H9 (cell line): ENCODE results near the gene ZNF317. TPM values are rescaled to one million over a fixed set of nuclear protein-coding genes. Genes with fewer than 3 reads are reported as not detected.

Experiments
- DNase-seq: peaks from one replicate; pipeline ENCODE4 v3.0.0-alpha.2; 2017
- H2AFZ ChIP-seq: one replicate; pipeline ENCODE4 v1.6.1; 2013; ENCODE audit warnings: mild to moderate bottlenecking, low read length, control low read depth, moderate library complexity
- H2AK5ac ChIP-seq: 2 replicates; pipeline ENCODE4 v1.6.1; 2013; ENCODE audit warnings: low read length, control low read depth, mixed read lengths; ENCODE audit not compliant: insufficient read length
- H2BK120ac ChIP-seq: one replicate; pipeline ENCODE4 v1.6.1; 2013; ENCODE audit warnings: low read depth, mild to moderate bottlenecking, low read length, control low read depth, inconsistent platforms; ENCODE audit not compliant: poor library complexity, severe bottlenecking
- H2BK12ac ChIP-seq: 2 replicates; pipeline ENCODE4 v1.6.1; 2013; ENCODE audit warnings: low read length, control low read depth, mixed read lengths, low read depth; ENCODE audit not compliant: insufficient read length
- H2BK15ac ChIP-seq: 2 replicates; pipeline ENCODE4 v1.6.1; 2013; ENCODE audit warnings: low read depth, low read length, control low read depth
- H2BK20ac ChIP-seq: one replicate; pipeline ENCODE4 v1.6.1; 2013; ENCODE audit warnings: low read depth, mild to moderate bottlenecking, low read length, control low read depth, inconsistent platforms; ENCODE audit not compliant: poor library complexity, severe bottlenecking
- H2BK5ac ChIP-seq: 2 replicates; pipeline ENCODE4 v1.6.1; 2013; ENCODE audit warnings: low read length, control low read depth, mixed read lengths; ENCODE audit not compliant: insufficient read length
- H3K14ac ChIP-seq: 2 replicates; pipeline ENCODE4 v1.6.1; 2013; ENCODE audit warnings: low read length, control low read depth; ENCODE audit not compliant: insufficient read depth
- H3K18ac ChIP-seq: 2 replicates; pipeline ENCODE4 v1.6.1; 2013; ENCODE audit warnings: low read depth, mild to moderate bottlenecking, mixed read lengths, low read length, control low read depth; ENCODE audit not compliant: insufficient read length
- H3K23ac ChIP-seq: 2 replicates; pipeline ENCODE4 v1.6.1; 2013; ENCODE audit warnings: low read length, control low read depth, mixed read lengths, low read depth; ENCODE audit not compliant: insufficient read length
- H3K23me2 ChIP-seq: 2 replicates; pipeline ENCODE4 v1.6.1; 2013; ENCODE audit warnings: low read depth, mild to moderate bottlenecking, mixed read lengths, low read length, control low read depth; ENCODE audit not compliant: insufficient read length, poor library complexity, severe bottlenecking
- H3K27ac ChIP-seq: 2 replicates; pipeline ENCODE4 v1.5.1; 2013; ENCODE audit warnings: low read length, control low read depth, mixed read lengths, low read depth; ENCODE audit not compliant: insufficient read length
- H3K27me3 ChIP-seq: 2 replicates; pipeline ENCODE4 v1.6.1; 2013; ENCODE audit warnings: low read length, control low read depth, inconsistent platforms; ENCODE audit not compliant: insufficient read depth
- H3K4ac ChIP-seq: 2 replicates; pipeline ENCODE4 v1.6.1; 2013; ENCODE audit warnings: low read depth, mild to moderate bottlenecking, control low read depth, inconsistent platforms, low read length, moderate library complexity
- H3K4me1 ChIP-seq: 2 replicates; pipeline ENCODE4 v1.6.1; 2013; ENCODE audit warnings: low read length, control low read depth, inconsistent platforms; ENCODE audit not compliant: insufficient read depth
- H3K4me2 ChIP-seq: 2 replicates; pipeline ENCODE4 v1.6.1; 2013; ENCODE audit warnings: low read length, control low read depth, mixed read lengths; ENCODE audit not compliant: insufficient read length, insufficient read depth
- H3K56ac ChIP-seq: 2 replicates; pipeline ENCODE4 v1.6.1; 2013; ENCODE audit warnings: low read depth, mild to moderate bottlenecking, mixed read lengths, low read length, control low read depth; ENCODE audit not compliant: insufficient read length
- H3K79me1 ChIP-seq: 2 replicates; pipeline ENCODE4 v1.6.1; 2013; ENCODE audit warnings: low read depth, mild to moderate bottlenecking, moderate library complexity, low read length, control low read depth, inconsistent platforms; ENCODE audit not compliant: insufficient read depth, poor library complexity, severe bottlenecking
- H3K79me2 ChIP-seq: 2 replicates; pipeline ENCODE4 v1.6.1; 2013; ENCODE audit warnings: low read length, control low read depth, inconsistent platforms; ENCODE audit not compliant: insufficient read depth
- H3K9ac ChIP-seq: 2 replicates; pipeline ENCODE4 v1.6.1; 2013; ENCODE audit warnings: low read length, control low read depth, mixed read lengths; ENCODE audit not compliant: insufficient read length; ENCODE audit errors: extremely low read depth
- H3K9me3 ChIP-seq: one replicate; pipeline ENCODE4 v1.6.1; 2013; ENCODE audit warnings: low read depth, low read length, inconsistent platforms; ENCODE audit not compliant: control insufficient read depth
- H3T11ph ChIP-seq: one replicate; pipeline ENCODE4 v1.6.1; 2013; ENCODE audit warnings: mild to moderate bottlenecking, low read length, control low read depth, inconsistent platforms
- H4K20me1 ChIP-seq: one replicate; pipeline ENCODE4 v1.6.1; 2013; ENCODE audit not compliant: control insufficient read depth, insufficient read length, insufficient read depth
- H4K5ac ChIP-seq: 2 replicates; pipeline ENCODE4 v1.6.1; 2013; ENCODE audit warnings: low read depth, mild to moderate bottlenecking, mixed read lengths, low read length, control low read depth; ENCODE audit not compliant: insufficient read length
- H4K8ac ChIP-seq: replicated peaks from 2 replicates; pipeline ENCODE4 v1.6.1; 2013; ENCODE audit warnings: low read length, control low read depth, mixed read lengths, low read depth; ENCODE audit not compliant: insufficient read length
- H4K91ac ChIP-seq: 2 replicates; pipeline ENCODE4 v1.6.1; 2013; ENCODE audit warnings: low read depth, mild to moderate bottlenecking, moderate library complexity, mixed read lengths, low read length, control low read depth; ENCODE audit not compliant: insufficient read length
- H3K27ac Mint-ChIP-seq, 3 experiments: 2 replicates in 2 of 3; 3 replicates in 1 of 3; pipeline ENCODE4 v1.8.0; 2020 to 2021; ENCODE audit warnings: mixed read lengths in 3 of 3, mild to moderate bottlenecking in 1 of 3, moderate library complexity in 1 of 3
- H3K27me3 Mint-ChIP-seq: 2 replicates; pipeline ENCODE4 v1.8.0; 2021; ENCODE audit warnings: low read depth, mild to moderate bottlenecking, moderate library complexity, mixed read lengths
- H3K36me3 Mint-ChIP-seq, 3 experiments: 2 replicates in 2 of 3; 3 replicates in 1 of 3; pipeline ENCODE4 v1.8.0; 2020 to 2021; ENCODE audit warnings: low read depth in 3 of 3, mixed read lengths in 3 of 3; ENCODE audit not compliant: insufficient read depth in 1 of 3
- H3K4me1 Mint-ChIP-seq, 2 experiments: 2 replicates each; pipeline ENCODE4 v1.8.0; 2020; ENCODE audit warnings: mixed read lengths in 2 of 2
- H3K4me3 Mint-ChIP-seq, 2 experiments: 2 replicates in 1 of 2; 3 replicates in 1 of 2; pipeline ENCODE4 v1.8.0; 2020 to 2021; ENCODE audit warnings: mild to moderate bottlenecking in 2 of 2, mixed read lengths in 2 of 2, moderate library complexity in 1 of 2
- H3K9me3 Mint-ChIP-seq, 2 experiments: 2 replicates in 1 of 2; 3 replicates in 1 of 2; pipeline ENCODE4 v1.8.0; 2020; ENCODE audit warnings: mild to moderate bottlenecking in 2 of 2, mixed read lengths in 2 of 2, moderate library complexity in 1 of 2
- CTCF ChIP-seq: fragments of 200-600 bp; sonication (generic); conservative IDR thresholded peaks from 3 replicates; pipeline ENCODE4 v1.8.0; 2021; ENCODE audit warnings: antibody characterized with exemption, mild to moderate bottlenecking
- WGBS: extraction: QIAGEN DNeasy Blood & Tissue Kit; methylation state at CpG from one replicate; pipeline ENCODE4 v1.1.7; 2013; ENCODE audit warnings: missing lambda C conversion rate, low lambda C conversion rate, mixed read lengths; ENCODE audit not compliant: insufficient read length; ENCODE audit errors: extremely low coverage; 5-methylcytosine and 5-hydroxymethylcytosine counted together
- total RNA-seq: library from RNA; stranded (reverse); gene quantifications from 2 replicates; pipeline ENCODE4 v1.2.1, GENCODE V29; 2021

ZNF317 gene
- total RNA-seq, 1 experiment from 2014 or later = 52.8 TPM

- H2BK12ac ChIP-seq = no peak overlapping the region
- no peaks in the 10 kb centered on the region for H3K27me3 Mint-ChIP-seq
- no peak for TF ChIP-seq CTCF
- no peak overlapping the region for H3K9ac ChIP-seq
- H3K27ac ChIP-seq = no peak overlapping the region
- H3K4me1 Mint-ChIP-seq = no peaks in the 10 kb centered on the region
- no peak overlapping the region for H2AFZ ChIP-seq
- no peaks in the 10 kb centered on the region for H3K23me2 ChIP-seq
- H3K9me3 ChIP-seq = peaks cover 5% of the 10 kb centered on the region
- H3K4ac ChIP-seq = no peak overlapping the region
- peaks cover 24 to 26% of the 10 kb centered on the region in 2 experiments for H3K9me3 Mint-ChIP-seq
- H3K18ac ChIP-seq = no peak overlapping the region
- no peak overlapping the region for H3K4me2 ChIP-seq
- H2BK15ac ChIP-seq = no peak overlapping the region
- no peak overlapping the region for H4K5ac ChIP-seq
- H3K23ac ChIP-seq = no peak overlapping the region
- no peaks in the 10 kb centered on the region for H3K27me3 ChIP-seq
- H3K56ac ChIP-seq = no peak overlapping the region
- H4K20me1 ChIP-seq = no peaks in the 10 kb centered on the region
- H3K79me1 ChIP-seq = no peaks in the 10 kb centered on the region
- H3K79me2 ChIP-seq = no peaks in the 10 kb centered on the region
- no CpG with 5 or more reads among the region's 6 CpGs for WGBS
- no peak overlapping the region for H2BK120ac ChIP-seq
- H3K36me3 Mint-ChIP-seq = peaks cover 10 to 14% (median 13%) of the 10 kb centered on the region in 3 experiments
- no peak for DNase-seq
- no peak overlapping the region for H4K8ac ChIP-seq
- H3T11ph ChIP-seq = no peak overlapping the region
- H2AK5ac ChIP-seq = no peak overlapping the region
- no peak overlapping the region for H3K27ac Mint-ChIP-seq
- no peak overlapping the region for H3K4me3 Mint-ChIP-seq
- no peaks in the 10 kb centered on the region for H3K4me1 ChIP-seq
- no peak overlapping the region for H4K91ac ChIP-seq
- no peak overlapping the region for H2BK20ac ChIP-seq
- no peak overlapping the region for H3K14ac ChIP-seq
- H2BK5ac ChIP-seq = no peak overlapping the region
Measured at GRCh38 chr19:9171393-9171991, 31.3 kb downstream of the ZNF317 start.
